GM18511 (cell line): ENCODE results near the gene LSP1.
"Not testable (repeated sequence)": the region's sequence is repeated elsewhere in the genome, so short reads cannot be mapped to it uniquely, and the experiment has no call there.

ENCODE experiments used
- ATAC-seq: cut with Tn5 transposase; IDR thresholded peaks from one replicate; pipeline ENCODE4 v1.9.1; 2021; ENCODE audit warnings: mild to moderate bottlenecking, moderate library complexity; ENCODE audit not compliant: unreplicated experiment

The LSP1 gene

DNA sequence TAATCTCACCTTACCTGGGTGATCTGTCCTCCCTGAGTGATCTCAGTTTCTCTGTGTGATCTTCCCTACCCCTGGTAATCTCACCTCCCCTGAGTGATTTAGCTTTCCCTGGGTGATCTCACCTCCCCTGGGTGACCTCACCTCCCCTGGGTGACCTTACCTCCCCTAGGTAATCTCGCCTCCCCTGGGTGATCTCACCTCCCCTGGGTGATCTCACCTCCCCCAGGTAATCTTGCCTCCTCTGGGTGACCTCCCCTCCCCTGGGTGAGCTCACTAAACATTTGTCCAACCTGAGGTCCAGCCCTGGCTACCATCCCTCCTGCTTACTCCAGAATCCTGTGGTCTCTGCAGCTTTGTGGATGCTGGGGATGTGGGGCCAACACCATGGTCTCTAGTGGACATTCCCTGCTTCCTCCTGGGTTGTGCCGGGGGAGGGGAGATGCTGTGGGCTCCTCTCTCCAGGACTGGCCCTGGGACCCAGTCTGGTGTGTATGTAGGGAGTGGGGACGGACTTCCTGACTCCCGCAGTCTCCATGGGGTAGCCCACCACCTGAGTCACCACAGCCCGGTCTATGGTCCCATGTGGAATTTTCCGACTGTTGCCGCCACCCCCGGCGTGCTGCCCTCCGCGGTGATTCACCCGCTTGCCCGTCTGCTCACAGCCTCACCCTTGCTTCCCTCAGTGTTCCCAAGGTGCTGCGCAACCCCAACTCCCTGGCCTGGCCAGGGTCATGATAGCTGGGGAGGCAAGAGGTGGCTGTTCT, 9.9 kb downstream of the LSP1 start:
- no peak for ATAC-seq

DNA sequence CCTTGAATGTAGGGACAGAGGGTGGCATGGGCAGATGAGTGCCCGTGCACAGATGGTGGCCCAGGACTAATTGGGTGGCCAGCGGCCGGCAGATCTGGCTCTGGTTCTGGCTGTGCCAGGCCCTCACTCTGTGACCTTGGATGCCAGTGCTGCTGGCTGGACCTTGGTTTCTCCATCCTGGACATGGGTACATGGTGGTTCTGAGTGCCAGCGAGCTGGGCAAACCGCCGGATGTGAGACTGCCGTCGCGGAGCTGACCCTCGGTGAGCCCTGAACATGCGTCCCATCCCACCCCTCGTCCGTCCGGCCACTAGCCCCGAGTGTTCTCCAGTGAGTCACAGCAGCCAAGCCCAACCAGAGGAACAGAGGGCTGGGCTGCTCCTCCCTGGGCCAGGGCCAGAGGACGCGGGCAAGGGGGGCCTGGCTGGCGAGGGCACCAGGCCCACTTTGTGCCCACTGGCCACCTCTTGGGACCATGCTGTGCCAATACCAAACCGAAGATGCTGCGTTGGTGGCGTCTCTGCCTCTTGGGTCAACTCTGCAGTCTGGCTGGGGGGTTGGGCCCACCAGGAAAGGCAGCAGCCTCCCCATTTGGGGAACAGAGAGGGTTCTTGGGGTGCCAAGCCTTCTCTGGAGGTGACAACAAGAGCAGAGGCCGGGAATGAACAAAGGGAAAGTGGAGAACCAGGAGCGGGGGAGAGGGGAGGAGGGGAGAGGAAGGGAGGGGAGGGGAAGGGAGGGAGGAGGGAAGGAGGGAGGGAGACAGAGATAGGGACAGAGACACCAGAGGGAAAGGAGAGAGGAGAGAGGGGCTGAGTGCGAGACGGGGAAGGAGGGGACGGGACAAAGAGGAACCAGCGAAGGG, 10.7 kb downstream of the LSP1 start:
- no peak for ATAC-seq

- ATAC-seq, result no peak
Measured at GRCh38 chr11:1864231-1864630, 11.3 kb downstream of the LSP1 start.

GRCh38 chr11:1864831-1865665, 12.2 kb downstream of the LSP1 start:
- no peak for ATAC-seq

GRCh38 chr11:1866226-1866625, 13.3 kb downstream of the LSP1 start:
- no peak for ATAC-seq

- ATAC-seq, result no peak
Measured at GRCh38 chr11:1866776-1867175, 13.9 kb downstream of the LSP1 start.

DNA sequence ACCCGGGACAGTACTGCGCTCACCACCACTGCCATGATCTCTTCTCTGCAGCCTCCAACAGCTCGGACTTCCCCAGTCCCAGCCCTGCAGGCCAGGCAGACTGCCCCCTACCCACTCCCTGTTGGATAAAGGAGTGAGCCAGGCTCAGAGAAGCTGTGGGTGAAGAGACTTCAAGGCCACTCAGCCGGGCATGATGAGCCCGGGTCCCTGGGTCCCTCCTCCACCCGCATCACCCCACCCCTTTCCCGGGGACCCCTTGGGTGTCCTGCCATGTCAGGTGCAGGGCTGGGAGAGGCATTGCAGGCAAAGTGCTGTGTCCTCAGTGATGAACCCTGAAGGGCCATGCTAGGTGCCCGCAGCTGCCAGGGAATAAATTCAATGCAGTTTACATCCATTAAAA, 14.5 kb downstream of the LSP1 start:
- no peak for ATAC-seq

DNA sequence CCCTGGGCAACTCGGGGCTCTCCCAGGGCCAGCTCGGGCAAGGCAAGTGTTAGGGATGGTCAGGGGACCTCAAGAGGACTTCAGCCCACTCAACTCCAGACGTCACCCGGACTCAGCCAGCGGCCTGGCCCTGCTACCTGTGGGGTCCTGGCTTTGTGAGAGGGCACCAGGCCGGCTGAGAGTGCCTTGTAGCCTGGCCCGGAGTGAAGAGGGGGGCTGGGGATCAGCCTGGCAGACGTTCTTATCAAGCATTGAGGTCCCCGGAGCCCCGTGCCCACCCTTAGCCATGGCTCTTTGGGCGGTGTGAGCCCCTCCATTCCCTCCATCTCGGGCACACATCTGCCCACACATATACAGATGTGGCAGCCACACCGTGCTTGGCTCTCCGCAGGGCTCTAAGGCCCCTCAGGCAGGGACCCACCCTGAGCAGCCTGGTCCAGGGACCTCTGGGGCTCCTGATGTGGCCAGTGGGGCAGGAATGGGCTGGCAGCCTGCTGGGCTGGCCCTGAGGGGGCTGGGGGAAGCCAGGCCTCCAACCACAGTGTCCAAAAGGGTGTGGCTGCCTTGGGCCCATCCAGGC, 15.3 kb downstream of the LSP1 start:
- no peak for ATAC-seq

GRCh38 chr11:1868636-1869291, 15.9 kb downstream of the LSP1 start:
- no peak for ATAC-seq

GRCh38 chr11:1869427-1870325, 16.8 kb downstream of the LSP1 start:
- no peak for ATAC-seq

DNA sequence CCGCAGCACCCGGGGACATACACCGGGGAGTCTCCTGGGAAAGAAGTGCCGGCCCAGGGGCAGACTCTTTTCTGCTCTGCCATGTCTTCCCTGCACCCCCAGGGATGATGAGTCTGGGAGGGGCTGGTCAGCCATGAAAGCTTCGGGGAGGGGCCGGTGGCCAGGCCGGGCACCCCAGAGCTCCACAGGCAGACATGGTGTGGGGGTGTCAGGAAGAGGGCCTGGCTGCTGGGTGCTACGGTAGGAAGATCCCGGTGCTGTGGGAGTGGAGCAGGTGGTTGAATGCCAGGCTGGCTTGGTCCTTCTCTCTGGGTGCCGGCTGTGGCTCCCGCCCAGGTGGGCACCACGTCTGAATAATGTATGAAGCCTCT, 17.4 kb downstream of the LSP1 start:
- ATAC-seq, result no peak

- no peak for ATAC-seq
Measured at GRCh38 chr11:1870721-1871466, 18.0 kb downstream of the LSP1 start.

- ATAC-seq, result no peak
Measured at GRCh38 chr11:1871531-1871930, 18.6 kb downstream of the LSP1 start.

DNA sequence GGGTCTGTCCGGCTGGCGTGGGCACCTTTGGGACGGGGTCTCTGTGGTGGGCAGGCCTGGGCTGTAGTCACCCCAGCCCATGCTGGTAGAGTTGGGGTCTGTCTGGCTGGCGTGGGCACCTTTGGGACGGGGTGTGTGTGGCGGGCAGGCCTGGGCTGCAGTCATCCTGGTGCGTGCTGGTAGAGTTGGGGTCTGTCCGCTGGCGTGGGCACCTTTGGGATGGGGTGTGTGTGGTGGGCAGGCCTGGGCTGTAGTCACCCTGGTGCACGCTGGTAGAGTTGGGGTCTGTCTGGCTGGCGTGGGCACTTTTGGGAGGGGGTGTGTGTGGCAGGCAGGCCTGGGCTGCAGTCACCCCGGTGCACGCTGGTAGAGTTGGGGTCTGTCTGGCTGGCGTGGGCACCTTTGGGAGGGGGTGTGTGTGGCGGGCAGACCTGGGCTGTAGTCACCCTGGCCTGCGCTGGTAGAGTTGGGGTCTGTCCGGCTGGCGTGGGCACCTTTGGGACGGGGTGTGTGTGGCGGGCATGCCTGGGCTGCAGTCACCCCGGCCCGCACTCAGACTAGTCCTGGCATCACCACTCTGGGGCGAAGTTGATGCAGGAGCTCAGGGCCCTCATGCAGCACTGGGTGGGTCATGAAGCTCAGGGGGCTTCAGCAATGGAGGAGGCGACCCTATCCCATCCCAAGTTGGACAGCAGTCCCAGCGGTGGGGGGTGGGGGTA, 19.5 kb downstream of the LSP1 start:
- ATAC-seq, result no peak

DNA sequence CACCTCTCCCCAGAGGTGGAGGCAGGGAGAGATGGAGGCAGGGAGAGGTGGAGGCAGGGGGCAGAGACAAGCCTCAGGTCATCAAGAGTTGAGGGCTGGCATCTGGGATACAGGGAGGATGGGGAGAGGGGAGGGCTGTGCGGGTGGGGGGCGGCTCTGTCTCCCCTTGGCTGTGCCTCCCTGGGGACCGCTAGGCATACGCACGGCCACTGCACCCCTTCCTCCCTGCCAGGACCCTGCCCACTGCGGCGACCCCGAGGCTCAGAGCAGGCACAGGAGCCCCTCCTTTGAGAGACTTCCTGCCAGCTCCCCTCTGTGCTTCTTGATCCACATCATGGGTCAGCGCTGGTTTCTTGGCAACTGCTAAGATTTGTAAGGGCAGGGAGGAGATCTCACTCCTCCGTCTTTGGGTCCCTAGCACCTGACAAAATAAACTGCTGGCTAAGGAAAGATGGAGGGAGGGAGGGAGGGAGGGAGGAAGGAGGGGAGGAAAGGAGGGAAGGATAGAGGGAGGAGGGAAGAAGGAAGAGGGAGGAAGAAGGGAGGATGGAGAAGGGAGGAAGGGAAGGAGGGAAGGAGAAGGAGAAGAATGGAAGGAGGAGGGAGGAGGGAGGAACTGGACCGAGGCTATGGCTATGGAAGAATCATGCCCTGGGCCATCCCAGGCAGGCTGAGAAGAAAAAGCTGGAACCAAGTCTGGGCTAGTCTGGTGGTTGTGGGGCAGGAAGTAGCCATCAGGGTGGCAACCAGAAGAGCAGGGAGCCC, 20.3 kb downstream of the LSP1 start:
- no peak for ATAC-seq

DNA sequence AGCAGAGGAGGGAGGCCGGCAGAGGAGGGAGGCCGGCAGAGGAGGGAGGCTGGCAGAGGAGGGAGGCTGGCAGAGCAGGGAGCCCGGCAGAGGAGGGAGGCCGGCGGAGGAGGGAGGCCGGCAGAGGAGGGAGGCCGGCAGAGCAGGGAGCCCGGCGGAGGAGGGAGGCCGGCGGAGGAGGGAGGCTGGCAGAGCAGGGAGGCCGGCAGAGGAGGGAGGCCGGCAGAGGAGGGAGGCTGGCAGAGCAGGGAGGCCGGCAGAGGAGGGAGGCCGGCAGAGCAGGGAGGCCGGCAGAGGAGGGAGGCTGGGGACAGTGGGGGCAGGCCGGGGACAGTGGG, 20.9 kb downstream of the LSP1 start:
- ATAC-seq, result not testable (repeated sequence)

- not testable (repeated sequence) for ATAC-seq
Measured at GRCh38 chr11:1874441-1875092, 21.7 kb downstream of the LSP1 start.
